HT1080 (cell line): ENCODE measurements around the gene PHF20. TPM values are rescaled to one million over a fixed set of nuclear protein-coding genes. Genes with fewer than 3 reads are reported as not detected.
"Not testable (repeated sequence)": the region's sequence is repeated elsewhere in the genome, so short reads cannot be mapped to it uniquely, and the experiment has no call there.

ENCODE experiments used
- DNase-seq: peaks from one replicate; pipeline ENCODE4 v3.0.0-alpha.2; 2015; ENCODE audit warnings: low read depth
- polyA plus RNA-seq, 2 experiments: library from polyadenylated mRNA; depleted of rRNA; stranded (reverse); fragments of >200 nt; gene quantifications; 2 replicates each; pipeline ENCODE4 v1.2.3, GENCODE V29; 2015
- total RNA-seq: library from RNA; depleted of rRNA; stranded (reverse); fragments of >200 nt; shearing (Covaris generic); gene quantifications from 2 replicates; pipeline ENCODE4 v1.2.3, GENCODE V29; 2014; rRNA removed

PHF20 gene
- total RNA-seq, result 28.6 and 36.7 TPM in 2 replicates
- 23.1 and 30.1 TPM in 2 replicates for polyA plus RNA-seq (2015; cell fraction: cytosol; rRNA removed)
- polyA plus RNA-seq (2015; cell fraction: nucleus; rRNA removed), result 31.8 and 33.2 TPM in 2 replicates

GRCh38 chr20:35771689-35772562 is at the start of gene PHF20:
Gene PHF20 (plus strand): TSS chr20:35772015. CDS start chr20:35801523, 29,508 bp downstream.
- DNase-seq, result peak; percentile 82

GRCh38 chr20:35723275-35723639 is 48.6 kb upstream of the PHF20 start:
- not testable (repeated sequence) for DNase-seq

- not testable (repeated sequence) for DNase-seq
These were observed 48.0 kb upstream of the PHF20 start for GRCh38 chr20:35723652-35724320.

- no peak for DNase-seq
These were observed 47.2 kb upstream of the PHF20 start for GRCh38 chr20:35724321-35725230.

GRCh38 chr20:35726842-35727711 is 44.7 kb upstream of the PHF20 start:
- DNase-seq, result no peak

GRCh38 chr20:35729283-35729807 is 42.5 kb upstream of the PHF20 start:
- no peak for DNase-seq

GRCh38 chr20:35729836-35730582 is 41.8 kb upstream of the PHF20 start:
- no peak for DNase-seq

- no peak for DNase-seq
These were observed 41.0 kb upstream of the PHF20 start for GRCh38 chr20:35730583-35731468.

GRCh38 chr20:35731469-35731788 is 40.4 kb upstream of the PHF20 start:
- no peak for DNase-seq

- DNase-seq, result no peak
These were observed 39.8 kb upstream of the PHF20 start for GRCh38 chr20:35731862-35732643.

GRCh38 chr20:35732644-35732982 is 39.2 kb upstream of the PHF20 start:
- no peak for DNase-seq

- no peak for DNase-seq
These were observed 37.4 kb upstream of the PHF20 start for GRCh38 chr20:35734374-35734773.

GRCh38 chr20:35734777-35735649 is 36.8 kb upstream of the PHF20 start:
- DNase-seq, result no peak

GRCh38 chr20:35735826-35736470 is 35.9 kb upstream of the PHF20 start:
- no peak for DNase-seq

- no peak for DNase-seq
These were observed 33.9 kb upstream of the PHF20 start for GRCh38 chr20:35737865-35738333.
